Hematopoietic multipotent progenitor cell treated with erythropoietin and hydrocortisone succinate and interleukin-3 and kit ligand, for 8 days (in vitro differentiated cells): ENCODE data around the gene C1orf50.
"Not testable (repeated sequence)": the region's sequence is repeated elsewhere in the genome, so short reads cannot be mapped to it uniquely, and the experiment has no call there.

ENCODE experiments used
- DNase-seq: peaks from one replicate; pipeline ENCODE4 v3.0.0-alpha.2; 2015

C1orf50 gene

GRCh38 chr1:42766741-42767509, at the start of gene C1orf50, which contains the start of gene P3H1:
C1orf50 (plus strand) TSS chr1:42767249; CDS start chr1:42767312, 63 bp downstream.
P3H1 (minus strand) TSS chr1:42767028; CDS start chr1:42766971, 57 bp downstream.
- peak; percentile 99 for DNase-seq

- DNase-seq, result no peak
Measured at GRCh38 chr1:42720868-42721267, 46.2 kb upstream of the C1orf50 start.

GRCh38 chr1:42721926-42722325, 45.1 kb upstream of the C1orf50 start:
- no peak for DNase-seq

- not testable (repeated sequence) for DNase-seq
Measured at GRCh38 chr1:42722403-42722802, 44.6 kb upstream of the C1orf50 start.

GRCh38 chr1:42723511-42723910, 43.5 kb upstream of the C1orf50 start:
- no peak for DNase-seq

- DNase-seq, result not testable (repeated sequence)
Measured at GRCh38 chr1:42725820-42726219, 41.2 kb upstream of the C1orf50 start.

GRCh38 chr1:42730002-42730401, 37.0 kb upstream of the C1orf50 start:
- peak; percentile 26 for DNase-seq

GRCh38 chr1:42730988-42731387, 36.1 kb upstream of the C1orf50 start:
- peak; percentile 45 for DNase-seq

GRCh38 chr1:42731585-42731984, 35.5 kb upstream of the C1orf50 start:
- no peak for DNase-seq

GRCh38 chr1:42732126-42732680, 34.8 kb upstream of the C1orf50 start:
- DNase-seq, result no peak

GRCh38 chr1:42733415-42734200, 33.4 kb upstream of the C1orf50 start:
- DNase-seq, result no peak

GRCh38 chr1:42734201-42735035, 32.6 kb upstream of the C1orf50 start:
- DNase-seq, result no peak

- DNase-seq, result no peak
Measured at GRCh38 chr1:42735056-42735455, 32.0 kb upstream of the C1orf50 start.

- DNase-seq, result no peak
Measured at GRCh38 chr1:42735477-42736105, 31.5 kb upstream of the C1orf50 start.

GRCh38 chr1:42736152-42736551, 30.9 kb upstream of the C1orf50 start:
- peak; percentile 50 for DNase-seq

GRCh38 chr1:42736571-42737200, 30.4 kb upstream of the C1orf50 start:
- DNase-seq, result no peak

- DNase-seq, result no peak
Measured at GRCh38 chr1:42737257-42737656, 29.8 kb upstream of the C1orf50 start.

GRCh38 chr1:42737986-42738677, 28.9 kb upstream of the C1orf50 start:
- DNase-seq, result no peak

GRCh38 chr1:42738678-42739226, 28.3 kb upstream of the C1orf50 start:
- no peak for DNase-seq
